Measurements from ENCODE around the gene MPI. TPM values are rescaled to one million over a fixed set of nuclear protein-coding genes. Genes with fewer than 3 reads are reported as not detected.

Gene MPI
- polyA plus RNA-seq, 1 of the 3 experiments (the other 2 are of a cell fraction), result 58.2 TPM

GRCh38 chr15:74854453-74855022 is 35.3 kb upstream of the MPI start:
- POLR2A ChIA-PET, result interaction anchor here (1.2 kb wide), 1 partner anchor 84 kb away, joined by 3 read pairs; no protein-coding TSS in a partner anchor
- CTCF ChIA-PET, result interaction anchor here (1.2 to 2.9 kb wide), 2 partner anchors 10 to 12 kb away, joined by 3 to 12 read pairs; partner anchors contain the start of gene ULK3
- no peak overlapping the region for H3K27ac ChIP-seq (ENCODE audit: low read depth in 2 of 2, low read length in 1 of 2)
- H3K79me2 ChIP-seq (ENCODE audit: insufficient read depth), result peaks cover 42% of the 10 kb centered on the region
- no peaks in the 10 kb centered on the region for H3K9me2 ChIP-seq
- no peaks in the 10 kb centered on the region for H3K27me3 ChIP-seq (ENCODE audit: insufficient read depth)
- peaks cover 3 to 43% of the 10 kb centered on the region in 2 experiments for H3K36me3 ChIP-seq (replicated peaks in 1 of 2; ENCODE audit: control insufficient read depth in 1 of 2, insufficient read depth in 2 of 2, low read length in 1 of 2)
- no peak overlapping the region for H3K4me3 ChIP-seq (ENCODE audit: low read depth in 2 of 2, low read length in 1 of 2)
- TF ChIP-seq RXRA (IDR thresholded peaks at IDR 0.05; ENCODE audit: borderline replicate concordance, low read depth), result no peak
- TF ChIP-seq JUND (IDR thresholded peaks at IDR 0.05), result no peak
- TF ChIP-seq NFIC (IDR thresholded peaks at IDR 0.05; ENCODE audit: borderline replicate concordance), result no peak
- no peak for TF ChIP-seq SIN3A (IDR thresholded peaks at IDR 0.05; ENCODE audit: borderline replicate concordance, low read depth, low read length)
- no peak for TF ChIP-seq EZH2phosphoT487 (IDR thresholded peaks at IDR 0.05; ENCODE audit: borderline replicate concordance, low read depth)
- no peak overlapping the region for H3K9ac ChIP-seq
- no peak overlapping the region for H2AFZ ChIP-seq (ENCODE audit: low read depth)
- peaks cover 14% of the 10 kb centered on the region; the same call in 1 of the 2 replicates for H4K20me1 ChIP-seq (ENCODE audit: insufficient read depth)
- no peak overlapping the region for H3K4me2 ChIP-seq
- DNase-seq, result no peak
- 100% methylated on average over 7 of the region's 13 CpGs for WGBS (ENCODE audit: low lambda C conversion rate)
- no peaks in the 10 kb centered on the region for H3F3A ChIP-seq (replicated peaks; ENCODE audit: insufficient read depth)
- peaks cover 0 to 18% of the 10 kb centered on the region in 2 experiments; a peak in 1 of 4 replicates for H3K4me1 ChIP-seq (ENCODE audit: control insufficient read depth in 1 of 2, insufficient read depth in 2 of 2, low read depth in 1 of 2, low read length in 1 of 2)
- H3K9me3 ChIP-seq, result no peaks in the 10 kb centered on the region

- H4K20me1 ChIP-seq (ENCODE audit: insufficient read depth), result peaks cover 14% of the 10 kb centered on the region; the same call in 1 of the 2 replicates
- no peaks in the 10 kb centered on the region for H3K9me3 ChIP-seq
- no peaks in the 10 kb centered on the region for H3F3A ChIP-seq (replicated peaks; ENCODE audit: insufficient read depth)
- H3K9me2 ChIP-seq, result no peaks in the 10 kb centered on the region
- H3K9ac ChIP-seq, result no peak overlapping the region
- DNase-seq, result peak; percentile 48
- WGBS (ENCODE audit: low lambda C conversion rate), result 95% methylated on average over 2 of the region's 2 CpGs
- no peak overlapping the region for H3K27ac ChIP-seq (ENCODE audit: low read depth in 2 of 2, low read length in 1 of 2)
- H3K4me1 ChIP-seq (ENCODE audit: control insufficient read depth in 1 of 2, insufficient read depth in 2 of 2, low read depth in 1 of 2, low read length in 1 of 2), result peaks cover 0 to 18% of the 10 kb centered on the region in 2 experiments; a peak in 1 of 4 replicates
- H3K4me3 ChIP-seq (ENCODE audit: low read depth in 2 of 2, low read length in 1 of 2), result no peak overlapping the region
- no peak overlapping the region for H3K4me2 ChIP-seq
- CTCF ChIA-PET, result interaction anchor here (0.8 to 3.1 kb wide), 6 partner anchors 12 to 94 kb away, joined by 3 to 9 read pairs (median 4); partner anchors contain the start of gene ULK3
- TF ChIP-seq ELF1 (IDR thresholded peaks at IDR 0.05) (no peak), GATA2 (CRISPR knock-in tag; IDR thresholded peaks at IDR 0.05) (no peak)
- peaks cover 3 to 32% of the 10 kb centered on the region in 2 experiments for H3K36me3 ChIP-seq (replicated peaks in 1 of 2; ENCODE audit: control insufficient read depth in 1 of 2, insufficient read depth in 2 of 2, low read length in 1 of 2)
- POLR2A ChIA-PET, result interaction anchor here (0.9 to 1.4 kb wide), 2 partner anchors 14 to 34 kb away, joined by 4 to 6 read pairs; no protein-coding TSS in a partner anchor
- no peaks in the 10 kb centered on the region for H3K27me3 ChIP-seq (ENCODE audit: insufficient read depth)
- no peak overlapping the region for H2AFZ ChIP-seq (ENCODE audit: low read depth)
- H3K79me2 ChIP-seq (ENCODE audit: insufficient read depth), result peaks cover 55% of the 10 kb centered on the region
These were observed 34.0 kb upstream of the MPI start for GRCh38 chr15:74855857-74856256.

- DNase-seq, result no peak
- Histone ChIP-seq H3K27me3 (ENCODE audit: insufficient read depth) (no peaks in the 10 kb centered on the region), H3K79me2 (ENCODE audit: insufficient read depth) (peaks cover 59% of the 10 kb centered on the region), H4K20me1 (ENCODE audit: insufficient read depth) (peaks cover 14% of the 10 kb centered on the region; the same call in 1 of the 2 replicates), H3K27ac (ENCODE audit: low read depth in 2 of 2, low read length in 1 of 2) (no peak overlapping the region), H3K4me3 (ENCODE audit: low read depth in 2 of 2, low read length in 1 of 2) (no peak overlapping the region), H2AFZ (ENCODE audit: low read depth) (no peak overlapping the region), H3K9ac (no peak overlapping the region), H3K9me2 (no peaks in the 10 kb centered on the region), H3K9me3 (no peaks in the 10 kb centered on the region), H3K4me2 (no peak overlapping the region), H3K36me3 (replicated peaks in 1 of 2; ENCODE audit: control insufficient read depth in 1 of 2, insufficient read depth in 2 of 2, low read length in 1 of 2) (peaks cover 3 to 27% of the 10 kb centered on the region in 2 experiments), H3K4me1 (ENCODE audit: control insufficient read depth in 1 of 2, insufficient read depth in 2 of 2, low read depth in 1 of 2, low read length in 1 of 2) (peaks cover 0 to 18% of the 10 kb centered on the region in 2 experiments; a peak in 1 of 4 replicates), H3F3A (replicated peaks; ENCODE audit: insufficient read depth) (no peaks in the 10 kb centered on the region)
- POLR2A ChIA-PET, result no interaction called here
- CTCF ChIA-PET, result interaction anchor here (0.6 to 3.1 kb wide), 5 partner anchors 11 to 94 kb away, joined by 3 to 9 read pairs (median 5); partner anchors contain the start of gene ULK3
- WGBS (ENCODE audit: low lambda C conversion rate), result 95% methylated on average over 1 of the region's 1 CpG
- TF ChIP-seq RCOR1 (IDR thresholded peaks at IDR 0.05; ENCODE audit: low read length) (no peak), GABPA (IDR thresholded peaks at IDR 0.05; ENCODE audit: low read depth) (no peak), SMC3 (IDR thresholded peaks at IDR 0.05; ENCODE audit: low read depth, low read length) (no peak), EZH2phosphoT487 (IDR thresholded peaks at IDR 0.05; ENCODE audit: borderline replicate concordance, low read depth) (no peak), RXRA (IDR thresholded peaks at IDR 0.05; ENCODE audit: borderline replicate concordance, low read depth) (no peak), ELF1 (IDR thresholded peaks at IDR 0.05) (no peak), CTCF (IDR thresholded peaks at IDR 0.05) (no peak), TCF12 (IDR thresholded peaks at IDR 0.05) (no peak), GATA2 (CRISPR knock-in tag; IDR thresholded peaks at IDR 0.05) (no peak), RFX5 (IDR thresholded peaks at IDR 0.05; ENCODE audit: low read length) (no peak), REST (IDR thresholded peaks at IDR 0.05; ENCODE audit: low read depth, low read length) (no peak), TAF1 (IDR thresholded peaks at IDR 0.05; ENCODE audit: borderline replicate concordance, low read depth, low read length) (no peak), JUND (IDR thresholded peaks at IDR 0.05) (no peak), MXI1 (IDR thresholded peaks at IDR 0.05; ENCODE audit: low read depth, low read length) (no peak)
These were observed 33.3 kb upstream of the MPI start for GRCh38 chr15:74856537-74856936.

Data from SK-N-SH (cell line).